ENCODE results near the gene PANK2. TPM values are rescaled to one million over a fixed set of nuclear protein-coding genes. Genes with fewer than 3 reads are reported as not detected.
"Not testable (repeated sequence)": the region's sequence is repeated elsewhere in the genome, so short reads cannot be mapped to it uniquely, and the experiment has no call there.

The PANK2 gene
- polyA plus RNA-seq, 1 donor (not counting 4 experiments of a cell fraction or from before 2014, with no cell fraction given): 23.6 TPM

DNA sequence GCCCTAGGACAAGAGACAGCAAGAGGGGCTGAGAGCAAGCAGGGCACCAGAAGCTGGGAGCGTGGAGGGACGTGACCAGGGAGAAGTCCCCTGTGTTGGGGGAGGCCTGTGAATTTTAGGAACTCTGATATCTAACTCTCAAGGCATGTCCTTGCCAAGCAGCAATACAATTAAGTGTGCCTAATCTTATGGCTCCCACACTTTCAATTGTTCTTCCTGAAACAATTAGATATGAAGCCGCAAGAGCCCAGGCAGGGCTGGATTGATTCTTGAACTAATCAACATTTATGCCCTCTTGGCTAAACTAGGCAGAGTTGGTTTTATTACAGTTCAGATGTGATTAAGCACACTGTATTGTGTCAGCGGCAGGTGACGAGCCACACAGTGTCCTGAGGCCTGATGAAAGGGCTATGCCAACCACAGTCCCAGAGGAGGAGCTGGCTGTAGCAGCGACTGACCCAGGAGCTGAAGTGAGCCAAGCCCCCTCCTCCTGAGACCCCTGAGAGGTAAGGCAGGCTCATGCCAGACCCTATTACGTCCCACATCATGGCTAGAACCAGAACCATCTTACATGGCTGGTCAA, 46.7 kb upstream of the PANK2 start:
- Histone ChIP-seq H4K20me1 (ENCODE audit: control insufficient read depth, extremely low read depth, insufficient read depth, low read length) (no peaks in the 10 kb centered on the region), H3K4me1 (ENCODE audit: control insufficient read depth, extremely low read depth, insufficient read depth, low read length) (peaks cover 13% of the 10 kb centered on the region), H3K4me3 (ENCODE audit: control insufficient read depth in 2 of 3, extremely low read depth in 1 of 3, insufficient read depth in 2 of 3, low read depth in 1 of 3, low read length in 3 of 3) (no peak overlapping the region), H2AFZ (ENCODE audit: control insufficient read depth, low read length) (no peak overlapping the region), H3K9me1 (ENCODE audit: control insufficient read depth, extremely low read depth, insufficient read depth, low read length) (no peaks in the 10 kb centered on the region), H3K27ac (ENCODE audit: control insufficient read depth, insufficient read depth, low read length) (no peak overlapping the region), H3K9me3 (ENCODE audit: control insufficient read depth, low read depth, low read length) (no peaks in the 10 kb centered on the region), H3K9ac (ENCODE audit: control insufficient read depth, extremely low read depth, insufficient read depth, low read length) (no peak overlapping the region), H3K4me2 (ENCODE audit: control insufficient read depth, extremely low read depth, insufficient read depth, low read depth, low read length) (no peak overlapping the region), H3K36me3 (ENCODE audit: control insufficient read depth in 2 of 2, extremely low read depth in 1 of 2, insufficient read depth in 2 of 2, low read length in 2 of 2) (no peaks in the 10 kb centered on the region), H3K79me2 (ENCODE audit: control insufficient read depth, insufficient read depth, low read length) (peaks cover 8% of the 10 kb centered on the region), H3K27me3 (ENCODE audit: control insufficient read depth, extremely low read depth, insufficient read depth, low read length) (no peaks in the 10 kb centered on the region)
- dilution Hi-C loops (cut with MboI; ENCODE audit: extremely low pct_ligation_motif_present, low sequenced_read_pairs): no loop called here
- DNase-seq (ENCODE audit: low read depth, low spot score) (no peak), FAIRE-seq (no peak)
- TF ChIP-seq EZH2 (IDR thresholded peaks at IDR 0.05; ENCODE audit: low read length): no peak
- TF ChIP-seq, protein P1, sequence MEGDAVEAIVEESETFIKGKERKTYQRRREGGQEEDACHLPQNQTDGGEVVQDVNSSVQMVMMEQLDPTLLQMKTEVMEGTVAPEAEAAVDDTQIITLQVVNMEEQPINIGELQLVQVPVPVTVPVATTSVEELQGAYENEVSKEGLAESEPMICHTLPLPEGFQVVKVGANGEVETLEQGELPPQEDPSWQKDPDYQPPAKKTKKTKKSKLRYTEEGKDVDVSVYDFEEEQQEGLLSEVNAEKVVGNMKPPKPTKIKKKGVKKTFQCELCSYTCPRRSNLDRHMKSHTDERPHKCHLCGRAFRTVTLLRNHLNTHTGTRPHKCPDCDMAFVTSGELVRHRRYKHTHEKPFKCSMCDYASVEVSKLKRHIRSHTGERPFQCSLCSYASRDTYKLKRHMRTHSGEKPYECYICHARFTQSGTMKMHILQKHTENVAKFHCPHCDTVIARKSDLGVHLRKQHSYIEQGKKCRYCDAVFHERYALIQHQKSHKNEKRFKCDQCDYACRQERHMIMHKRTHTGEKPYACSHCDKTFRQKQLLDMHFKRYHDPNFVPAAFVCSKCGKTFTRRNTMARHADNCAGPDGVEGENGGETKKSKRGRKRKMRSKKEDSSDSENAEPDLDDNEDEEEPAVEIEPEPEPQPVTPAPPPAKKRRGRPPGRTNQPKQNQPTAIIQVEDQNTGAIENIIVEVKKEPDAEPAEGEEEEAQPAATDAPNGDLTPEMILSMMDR (optimal IDR thresholded peaks at IDR 0.05 in 1 of 3, IDR thresholded peaks at IDR 0.05 in 1 of 3, conservative IDR thresholded peaks at IDR 0.05 in 1 of 3; ENCODE audit: extremely low read depth in 1 of 3, insufficient read depth in 2 of 3, low read length in 3 of 3): no peak

DNA sequence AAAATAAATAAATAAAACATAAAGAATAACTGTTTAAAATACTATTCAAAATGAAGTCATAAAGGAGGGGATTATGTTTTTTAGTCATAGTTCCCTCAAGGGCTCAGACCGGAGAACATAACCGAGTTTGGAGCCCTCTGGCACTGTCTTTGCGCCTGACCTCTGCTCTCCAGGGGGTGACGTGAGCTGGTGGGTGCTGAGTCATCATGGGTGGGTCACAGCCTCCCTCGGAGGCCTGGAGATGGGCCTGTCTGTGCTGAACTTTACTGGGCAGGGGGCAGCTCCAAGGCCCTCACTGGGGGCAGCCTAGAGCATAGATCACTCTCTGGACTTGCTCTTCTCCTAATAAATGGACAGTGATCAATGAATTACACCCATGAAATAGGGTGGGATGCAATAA, 45.7 kb upstream of the PANK2 start:
- Histone ChIP-seq H3K9me1 (ENCODE audit: control insufficient read depth, extremely low read depth, insufficient read depth, low read length) (no peaks in the 10 kb centered on the region), H3K4me2 (ENCODE audit: control insufficient read depth, extremely low read depth, insufficient read depth, low read depth, low read length) (no peak overlapping the region), H3K27me3 (ENCODE audit: control insufficient read depth, extremely low read depth, insufficient read depth, low read length) (no peaks in the 10 kb centered on the region), H3K27ac (ENCODE audit: control insufficient read depth, insufficient read depth, low read length) (no peak overlapping the region), H2AFZ (ENCODE audit: control insufficient read depth, low read length) (no peak overlapping the region), H3K4me1 (ENCODE audit: control insufficient read depth, extremely low read depth, insufficient read depth, low read length) (peaks cover 18% of the 10 kb centered on the region), H3K79me2 (ENCODE audit: control insufficient read depth, insufficient read depth, low read length) (peaks cover 16% of the 10 kb centered on the region), H3K4me3 (ENCODE audit: control insufficient read depth in 2 of 3, extremely low read depth in 1 of 3, insufficient read depth in 2 of 3, low read depth in 1 of 3, low read length in 3 of 3) (no peak overlapping the region), H3K9ac (ENCODE audit: control insufficient read depth, extremely low read depth, insufficient read depth, low read length) (no peak overlapping the region), H3K36me3 (ENCODE audit: control insufficient read depth in 2 of 2, extremely low read depth in 1 of 2, insufficient read depth in 2 of 2, low read length in 2 of 2) (no peaks in the 10 kb centered on the region), H4K20me1 (ENCODE audit: control insufficient read depth, extremely low read depth, insufficient read depth, low read length) (no peaks in the 10 kb centered on the region), H3K9me3 (ENCODE audit: control insufficient read depth, low read depth, low read length) (no peaks in the 10 kb centered on the region)
- FAIRE-seq (no peak), DNase-seq (ENCODE audit: low read depth, low spot score) (no peak)
- TF ChIP-seq, protein P1 (optimal IDR thresholded peaks at IDR 0.05 in 1 of 3, IDR thresholded peaks at IDR 0.05 in 1 of 3, conservative IDR thresholded peaks at IDR 0.05 in 1 of 3; ENCODE audit: extremely low read depth in 1 of 3, insufficient read depth in 2 of 3, low read length in 3 of 3): no peak
- no peak for TF ChIP-seq EZH2 (IDR thresholded peaks at IDR 0.05; ENCODE audit: low read length)
- dilution Hi-C loops (cut with MboI; ENCODE audit: extremely low pct_ligation_motif_present, low sequenced_read_pairs): no loop called here

DNA sequence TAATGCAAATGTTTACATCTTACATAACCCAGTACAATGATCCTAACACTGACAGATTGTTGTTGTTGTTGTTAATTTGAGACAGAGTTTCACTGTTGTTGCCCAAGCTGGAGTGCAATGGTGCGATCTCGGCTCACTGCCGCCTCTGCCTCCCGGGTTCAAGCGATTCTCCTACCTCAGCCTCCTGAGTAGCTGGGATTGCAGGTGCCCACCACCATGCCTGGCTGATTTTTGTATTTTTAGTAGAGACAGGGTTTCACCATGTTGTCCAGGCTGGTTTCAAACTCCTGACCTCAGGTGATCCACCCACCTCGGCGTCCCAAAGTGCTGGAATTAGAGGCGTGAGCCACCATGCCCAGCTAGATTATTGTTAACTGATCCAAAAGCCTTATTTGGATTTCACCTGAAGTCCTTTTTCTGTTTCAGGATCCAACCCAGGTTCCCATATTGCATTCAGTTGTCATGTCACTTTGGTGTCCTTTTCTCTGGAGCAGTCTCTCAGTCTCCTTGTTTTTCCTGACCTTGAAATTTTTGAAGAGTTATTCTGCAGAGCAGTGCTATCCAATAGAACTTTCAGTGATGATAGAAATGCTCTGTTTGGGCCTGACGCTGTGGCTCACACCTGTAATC, 45.1 kb upstream of the PANK2 start:
- H4K20me1 ChIP-seq (ENCODE audit: control insufficient read depth, extremely low read depth, insufficient read depth, low read length); H3K9me1 ChIP-seq (ENCODE audit: control insufficient read depth, extremely low read depth, insufficient read depth, low read length); H3K36me3 ChIP-seq (ENCODE audit: control insufficient read depth in 2 of 2, extremely low read depth in 1 of 2, insufficient read depth in 2 of 2, low read length in 2 of 2); FAIRE-seq; H3K4me3 ChIP-seq (ENCODE audit: control insufficient read depth in 2 of 3, extremely low read depth in 1 of 3, insufficient read depth in 2 of 3, low read depth in 1 of 3, low read length in 3 of 3); H2AFZ ChIP-seq (ENCODE audit: control insufficient read depth, low read length); H3K4me2 ChIP-seq (ENCODE audit: control insufficient read depth, extremely low read depth, insufficient read depth, low read depth, low read length); H3K9me3 ChIP-seq (ENCODE audit: control insufficient read depth, low read depth, low read length); H3K27ac ChIP-seq (ENCODE audit: control insufficient read depth, insufficient read depth, low read length); H3K27me3 ChIP-seq (ENCODE audit: control insufficient read depth, extremely low read depth, insufficient read depth, low read length); dilution Hi-C loops (cut with MboI; ENCODE audit: extremely low pct_ligation_motif_present, low sequenced_read_pairs); DNase-seq (ENCODE audit: low read depth, low spot score); H3K9ac ChIP-seq (ENCODE audit: control insufficient read depth, extremely low read depth, insufficient read depth, low read length): not testable (repeated sequence)
- H3K4me1 ChIP-seq (ENCODE audit: control insufficient read depth, extremely low read depth, insufficient read depth, low read length): peaks cover 18% of the 10 kb centered on the region
- peaks cover 23% of the 10 kb centered on the region for H3K79me2 ChIP-seq (ENCODE audit: control insufficient read depth, insufficient read depth, low read length)

Data from keratinocyte (primary cell).